Hindlimb muscle (tissue), 1 donor: Measurements from ENCODE around the gene EIF6. TPM values are rescaled to one million over a fixed set of nuclear protein-coding genes. Genes with fewer than 3 reads are reported as not detected.
"Not testable (repeated sequence)": the region's sequence is repeated elsewhere in the genome, so short reads cannot be mapped to it uniquely, and the experiment has no call there.

Experiments
- DNase-seq: peaks from one replicate; pipeline ENCODE4 v3.0.0-alpha.2; 2013
- polyA plus RNA-seq: library from polyadenylated mRNA; unstranded; fragments of 120-200 nt; gene quantifications from one replicate; pipeline ENCODE4 v1.2.1, GENCODE V29; 2013; ENCODE audit not compliant: insufficient read length

EIF6 gene
- polyA plus RNA-seq, 1 donor, result 75.6 TPM

DNA sequence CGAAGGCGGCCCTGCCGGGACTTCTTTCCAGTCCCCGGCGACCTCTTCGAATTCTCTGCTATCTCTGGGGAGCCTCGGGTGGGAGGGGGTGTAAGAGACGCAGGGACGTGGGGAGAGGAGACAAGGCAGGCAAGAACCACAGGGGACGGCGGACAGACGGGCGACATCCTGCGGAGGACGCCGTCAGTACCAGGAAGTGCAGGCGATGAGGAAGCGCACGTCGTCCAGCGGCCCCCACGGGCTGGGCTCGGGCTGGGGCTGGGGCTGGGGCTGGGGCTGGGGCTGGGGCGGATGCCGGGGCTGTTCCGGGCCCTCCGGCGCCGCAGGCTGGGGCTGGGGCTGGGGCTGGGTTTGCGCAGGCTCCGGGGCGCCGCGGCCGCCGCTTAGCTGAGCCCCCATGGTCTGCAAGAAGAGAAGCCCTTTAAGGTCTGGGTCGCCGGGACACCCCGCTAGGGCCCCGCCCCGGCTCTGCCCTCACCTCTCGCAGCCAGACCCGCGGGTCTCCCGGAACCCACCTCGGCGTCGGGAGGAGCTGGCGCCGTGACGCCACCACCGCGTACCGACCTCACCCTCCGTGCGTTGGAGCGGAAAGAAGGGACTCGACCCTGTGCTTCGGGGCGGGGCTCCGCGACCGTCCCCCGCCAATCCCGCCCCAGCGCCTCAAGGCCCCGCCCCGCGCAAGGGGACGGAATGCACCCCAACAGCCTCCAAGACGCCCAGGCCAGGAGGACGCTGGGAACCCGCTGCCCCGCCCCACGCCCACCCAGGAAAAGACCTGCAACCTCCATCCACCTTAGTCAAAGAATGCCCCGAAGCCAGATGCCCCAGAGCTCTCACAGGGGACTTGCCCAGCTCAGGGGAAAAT is 6.8 kb downstream of the EIF6 start, which contains the start of gene MMP24OS:
Gene MMP24OS (minus strand): TSS at position 592 of the 865 bp plus-strand sequence. CDS start 193 bp downstream, at position 399.
- peak; percentile 82 for DNase-seq

GRCh38 chr20:35277127-35277526 is 7.4 kb downstream of the EIF6 start:
- DNase-seq, result no peak

- DNase-seq, result no peak
Measured at GRCh38 chr20:35276408-35276807, 8.2 kb downstream of the EIF6 start.

GRCh38 chr20:35275741-35276251 is 8.8 kb downstream of the EIF6 start:
- DNase-seq, result no peak

DNA sequence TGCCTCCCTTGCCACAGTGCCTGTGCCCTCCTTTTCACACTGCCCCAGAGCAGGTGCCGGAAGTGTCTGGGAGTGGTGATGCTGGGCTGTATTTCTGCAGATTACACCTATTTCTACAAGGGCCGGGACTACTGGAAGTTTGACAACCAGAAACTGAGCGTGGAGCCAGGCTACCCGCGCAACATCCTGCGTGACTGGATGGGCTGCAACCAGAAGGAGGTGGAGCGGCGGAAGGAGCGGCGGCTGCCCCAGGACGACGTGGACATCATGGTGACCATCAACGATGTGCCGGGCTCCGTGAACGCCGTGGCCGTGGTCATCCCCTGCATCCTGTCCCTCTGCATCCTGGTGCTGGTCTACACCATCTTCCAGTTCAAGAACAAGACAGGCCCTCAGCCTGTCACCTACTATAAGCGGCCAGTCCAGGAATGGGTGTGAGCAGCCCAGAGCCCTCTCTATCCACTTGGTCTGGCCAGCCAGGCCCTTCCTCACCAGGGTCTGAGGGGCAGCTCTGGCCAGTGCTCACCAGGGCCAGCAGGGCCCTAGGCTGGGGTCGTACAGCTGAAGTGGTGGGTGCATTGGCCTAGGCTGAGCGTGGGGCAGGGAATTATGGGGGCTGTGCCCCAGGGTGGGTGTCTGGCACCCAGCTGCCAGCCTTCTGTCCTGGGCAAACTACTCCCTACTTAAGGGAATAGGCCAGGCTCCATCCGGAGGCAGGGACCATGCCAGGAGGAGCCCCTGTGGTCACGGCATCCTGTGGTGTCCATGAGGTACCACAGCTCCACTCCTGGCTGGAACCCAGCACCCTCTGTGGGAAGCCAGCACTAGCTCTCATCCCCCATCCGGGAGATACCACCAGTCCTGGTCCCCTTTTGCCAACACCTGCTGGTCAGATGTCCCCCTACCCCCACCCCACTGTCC is 10.1 kb downstream of the EIF6 start:
- no peak for DNase-seq

DNA sequence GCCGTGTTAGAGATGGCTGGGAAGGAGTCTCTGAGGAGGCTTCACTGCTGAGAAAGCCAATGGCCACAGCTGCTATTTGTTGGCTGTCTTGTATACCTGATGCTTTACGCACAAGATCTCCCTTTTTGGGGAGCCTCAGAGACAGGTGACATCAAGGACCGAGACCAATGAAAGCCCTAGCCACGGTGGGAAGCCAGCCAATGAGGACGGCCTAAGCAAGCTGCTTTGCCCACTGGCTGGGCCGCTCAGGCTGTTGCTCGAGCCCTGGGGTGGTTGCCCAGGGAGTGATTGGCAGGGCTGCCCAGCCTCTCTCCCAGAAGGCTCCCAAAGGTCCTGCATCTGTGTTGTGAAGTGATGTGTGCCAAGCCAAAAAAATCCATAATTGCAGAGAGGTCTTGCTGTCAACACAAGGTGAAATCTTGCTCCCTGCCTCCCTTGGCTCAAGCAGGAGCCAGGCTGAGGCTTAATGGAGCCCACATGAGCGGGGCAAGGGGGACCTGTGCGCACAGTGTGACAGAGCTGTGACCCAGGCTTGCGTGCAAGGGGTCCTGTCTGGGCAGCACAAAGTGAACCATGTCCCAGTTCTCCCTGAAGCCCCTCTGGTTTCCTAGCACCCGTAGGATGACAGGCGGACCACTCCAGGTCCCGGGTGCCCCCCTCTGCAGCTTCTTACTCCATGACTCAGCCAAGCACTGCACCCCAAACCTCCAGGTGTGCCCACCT is 11.0 kb downstream of the EIF6 start:
- DNase-seq, result no peak

- no peak for DNase-seq
Measured at GRCh38 chr20:35271904-35272303, 12.7 kb downstream of the EIF6 start.

GRCh38 chr20:35271073-35271882 is 13.3 kb downstream of the EIF6 start:
- DNase-seq, result no peak

DNA sequence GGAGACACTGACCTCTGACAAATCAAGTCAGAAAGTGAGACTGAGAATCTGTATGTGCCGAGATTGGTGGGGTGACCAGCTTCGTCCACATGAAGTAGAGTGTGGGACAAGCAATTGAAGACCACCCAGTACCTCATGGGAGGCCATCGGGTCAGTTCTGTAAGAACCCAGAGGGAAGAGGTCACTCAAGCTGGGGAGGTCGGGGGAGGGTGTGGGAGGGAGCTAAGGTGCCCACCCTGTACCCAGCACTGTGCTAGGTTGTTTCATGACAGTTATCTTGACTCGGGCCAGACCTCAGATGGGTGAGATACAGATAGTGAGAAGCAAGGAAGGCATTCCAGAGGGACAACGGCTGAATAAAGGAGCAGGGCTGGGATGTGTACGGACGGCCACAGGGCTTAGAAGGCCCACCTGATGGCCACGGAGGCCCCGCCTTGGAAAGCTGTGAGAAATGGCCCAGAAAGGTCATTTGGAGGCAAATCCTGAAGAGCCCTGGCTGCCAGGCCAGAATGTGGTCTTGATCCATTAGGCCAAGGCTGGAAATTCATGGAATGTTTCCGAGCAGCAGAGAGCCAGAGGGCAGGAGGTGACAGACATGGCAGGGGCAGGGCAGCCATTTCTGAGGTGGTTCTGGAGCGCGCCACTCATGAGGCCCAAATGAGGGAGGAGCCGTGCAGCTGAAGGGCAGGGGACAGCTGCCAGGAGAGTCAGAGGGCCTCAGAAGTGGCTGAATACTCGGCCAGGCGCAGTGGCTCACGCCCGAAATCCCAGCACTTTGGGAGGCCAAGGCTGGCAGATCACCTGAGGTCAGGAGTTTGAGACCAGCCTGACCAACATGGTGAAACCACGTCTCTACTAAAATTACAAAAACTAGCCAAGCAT is 14.3 kb downstream of the EIF6 start:
- no peak for DNase-seq

DNA sequence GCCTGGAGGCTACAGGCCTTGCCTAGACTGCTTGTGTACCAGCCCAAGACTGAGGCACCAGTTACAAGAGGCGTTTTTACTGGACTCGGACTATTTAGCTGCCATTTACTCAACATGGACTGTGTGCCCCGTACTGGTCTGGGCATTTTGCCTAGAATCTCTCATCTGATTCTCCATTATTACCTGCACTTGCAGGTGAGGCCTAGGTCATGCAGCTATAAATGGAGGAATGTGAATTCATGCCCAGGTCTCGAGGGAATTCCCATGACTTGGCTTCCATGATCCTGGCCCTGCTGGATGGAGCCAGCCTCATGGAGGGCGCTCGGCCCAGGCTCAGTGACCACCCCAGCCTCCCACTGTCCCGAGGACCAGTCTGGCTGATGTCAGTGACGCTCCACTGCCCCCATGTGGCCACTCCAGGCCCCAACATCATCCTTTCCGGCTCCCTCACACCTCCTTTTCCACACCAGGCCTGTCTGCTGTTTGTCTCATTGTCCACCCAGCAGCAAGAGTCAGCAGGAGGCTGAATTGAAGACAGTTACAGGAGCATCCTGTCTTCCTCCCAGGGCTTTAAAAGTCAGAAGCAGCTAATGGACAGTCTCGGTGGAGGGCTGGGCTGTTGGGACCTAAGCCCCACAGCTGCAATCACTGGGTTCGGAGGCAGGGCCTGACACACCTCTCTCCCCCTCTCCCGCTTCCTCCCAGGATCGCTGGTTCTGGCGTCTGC is 15.4 kb downstream of the EIF6 start:
- no peak for DNase-seq

GRCh38 chr20:35267092-35267491 is 17.5 kb downstream of the EIF6 start:
- no peak for DNase-seq

- no peak for DNase-seq
Measured at GRCh38 chr20:35264755-35265154, 19.8 kb downstream of the EIF6 start.

DNA sequence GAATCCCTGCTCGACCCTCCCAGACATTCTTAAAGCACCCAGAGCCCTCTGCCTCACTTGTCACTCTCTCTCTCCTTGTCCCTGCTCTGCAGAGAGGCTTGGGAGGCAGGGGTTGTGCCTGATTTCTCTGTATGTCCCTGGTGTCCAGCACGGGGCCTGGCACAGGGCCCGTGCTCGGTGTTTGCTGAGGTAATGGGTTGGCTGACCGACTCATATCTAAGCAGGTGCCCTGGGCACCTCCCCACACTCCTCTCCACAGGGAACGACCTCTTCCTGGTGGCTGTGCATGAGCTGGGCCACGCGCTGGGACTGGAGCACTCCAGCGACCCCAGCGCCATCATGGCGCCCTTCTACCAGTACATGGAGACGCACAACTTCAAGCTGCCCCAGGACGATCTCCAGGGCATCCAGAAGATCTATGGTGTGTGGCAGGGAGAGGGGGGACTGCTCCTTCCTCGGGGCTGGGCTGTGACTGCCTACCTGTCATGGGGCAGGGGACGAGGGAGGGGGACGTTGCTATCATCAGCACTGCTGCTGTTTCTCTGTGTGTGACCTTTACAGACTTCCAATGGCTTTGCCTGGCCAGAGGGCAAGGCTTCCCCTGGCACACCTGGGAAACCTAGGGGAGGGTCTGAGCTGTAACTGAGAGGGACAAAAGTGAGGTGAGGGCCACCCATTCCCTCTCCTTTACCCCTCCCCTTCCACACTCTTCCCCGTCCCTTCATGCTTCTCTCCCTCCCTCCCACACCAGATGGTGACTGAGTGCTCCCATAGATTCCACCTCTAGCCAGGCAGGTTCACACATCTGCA is 20.8 kb downstream of the EIF6 start:
- no peak for DNase-seq

DNA sequence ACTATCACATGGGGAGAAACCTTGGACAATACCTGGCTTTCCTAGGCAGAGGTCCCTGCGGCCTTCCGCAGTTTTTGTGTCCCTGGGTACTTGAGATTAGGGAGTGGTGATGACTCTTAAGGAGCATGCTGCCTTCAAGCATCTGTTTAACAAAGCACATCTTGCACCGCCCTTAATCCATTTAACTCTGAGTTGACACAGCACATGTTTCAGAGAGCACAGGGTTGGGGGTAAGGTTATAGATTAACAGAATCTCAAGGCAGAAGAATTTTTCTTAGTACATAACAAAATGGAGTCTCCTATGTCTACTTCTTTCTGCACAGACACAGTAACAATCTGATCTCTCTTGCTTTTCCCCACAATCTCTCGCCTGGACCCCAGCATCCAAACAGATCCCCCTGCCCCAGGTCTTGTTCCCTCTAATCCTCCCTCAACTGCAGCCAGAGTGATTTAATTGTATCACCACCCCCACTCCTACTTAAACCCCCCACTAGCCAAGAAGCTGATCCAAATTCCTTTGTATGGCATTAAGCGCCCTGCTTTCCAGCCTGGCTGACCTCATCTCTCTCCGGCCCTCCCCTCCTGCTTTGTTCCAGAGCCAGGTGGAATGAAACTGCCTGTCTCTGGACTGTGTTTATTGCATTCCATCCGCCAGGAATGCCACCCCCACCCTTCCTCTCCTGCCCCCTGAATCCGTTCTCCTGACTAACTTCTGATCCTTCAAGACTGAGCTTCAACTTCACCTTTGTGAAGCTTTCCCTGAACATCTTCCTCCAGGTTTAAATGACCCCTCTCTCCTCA is 21.6 kb downstream of the EIF6 start:
- not testable (repeated sequence) for DNase-seq

DNA sequence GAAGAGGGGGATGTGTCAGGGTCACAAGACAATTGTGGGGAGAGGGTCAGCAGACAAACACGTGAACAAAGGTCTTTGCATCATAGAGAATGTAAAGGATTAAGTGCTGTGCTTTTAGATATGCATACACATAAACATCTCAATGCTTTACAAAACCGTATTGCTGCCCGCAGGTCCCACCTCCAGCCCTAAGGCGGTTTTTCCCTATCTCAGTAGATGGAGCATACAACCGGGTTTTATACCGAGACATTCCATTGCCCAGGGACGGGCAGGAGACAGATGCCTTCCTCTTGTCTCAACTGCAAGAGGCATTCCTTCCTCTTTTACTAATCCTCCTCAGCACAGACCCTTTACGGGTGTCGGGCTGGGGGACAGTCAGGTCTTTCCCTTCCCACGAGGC is 22.3 kb downstream of the EIF6 start:
- not testable (repeated sequence) for DNase-seq

- no peak for DNase-seq
Measured at GRCh38 chr20:35260426-35260825, 24.1 kb downstream of the EIF6 start.

GRCh38 chr20:35257175-35257909 is 27.2 kb downstream of the EIF6 start:
- DNase-seq, result no peak
